RWPE2 (cell line): ENCODE results near the gene NEMP1.

Source experiments
- ATAC-seq: fragments of 200-7000 bp; cut with Tn5 transposase; 3 replicates; pipeline ENCODE4 v1.9.1; 2021; ENCODE audit warnings: low read depth
- DNase-seq: peaks from one replicate; pipeline ENCODE4 v3.0.0-alpha.2; 2020; ENCODE audit warnings: low spot score
- H3K27ac ChIP-seq: fragments of 450-650 bp; 2 replicates; pipeline ENCODE4 v1.5.1; 2017; ENCODE audit warnings: mild to moderate bottlenecking; ENCODE audit not compliant: poor library complexity, severe bottlenecking
- H3K27me3 ChIP-seq: fragments of 250-450 bp; sonication (Bioruptor Pico); 2 replicates; pipeline ENCODE4 v1.5.1; 2021; ENCODE audit warnings: mild to moderate bottlenecking, moderate library complexity; ENCODE audit not compliant: insufficient read depth, poor library complexity, severe bottlenecking
- H3K36me3 ChIP-seq: fragments of 250-450 bp; sonication (Bioruptor Pico); 2 replicates; pipeline ENCODE4 v1.5.1; 2020; ENCODE audit warnings: low read depth, mild to moderate bottlenecking, moderate library complexity
- H3K4me1 ChIP-seq: fragments of 250-450 bp; sonication (Bioruptor Pico); 2 replicates; pipeline ENCODE4 v1.5.1; 2021; ENCODE audit warnings: mild to moderate bottlenecking, moderate library complexity; ENCODE audit not compliant: insufficient read depth, poor library complexity, severe bottlenecking
- H3K4me3 ChIP-seq: fragments of 250-450 bp; sonication (Bioruptor Pico); 2 replicates; pipeline ENCODE4 v1.5.1; 2021; ENCODE audit warnings: mild to moderate bottlenecking, moderate library complexity; ENCODE audit not compliant: severe bottlenecking
- H3K9me3 ChIP-seq: fragments of 250-450 bp; sonication (Bioruptor Pico); 2 replicates; pipeline ENCODE4 v1.5.1; 2021; ENCODE audit warnings: mild to moderate bottlenecking, moderate library complexity; ENCODE audit not compliant: severe bottlenecking
- TF ChIP-seq, protein P1 (sequence below): fragments of 450-650 bp; IDR thresholded peaks from one replicate; pipeline ENCODE4 v1.5.1; 2017; ENCODE audit warnings: mild to moderate bottlenecking, moderate library complexity; ENCODE audit not compliant: poor library complexity, severe bottlenecking

NEMP1 gene, protein sequence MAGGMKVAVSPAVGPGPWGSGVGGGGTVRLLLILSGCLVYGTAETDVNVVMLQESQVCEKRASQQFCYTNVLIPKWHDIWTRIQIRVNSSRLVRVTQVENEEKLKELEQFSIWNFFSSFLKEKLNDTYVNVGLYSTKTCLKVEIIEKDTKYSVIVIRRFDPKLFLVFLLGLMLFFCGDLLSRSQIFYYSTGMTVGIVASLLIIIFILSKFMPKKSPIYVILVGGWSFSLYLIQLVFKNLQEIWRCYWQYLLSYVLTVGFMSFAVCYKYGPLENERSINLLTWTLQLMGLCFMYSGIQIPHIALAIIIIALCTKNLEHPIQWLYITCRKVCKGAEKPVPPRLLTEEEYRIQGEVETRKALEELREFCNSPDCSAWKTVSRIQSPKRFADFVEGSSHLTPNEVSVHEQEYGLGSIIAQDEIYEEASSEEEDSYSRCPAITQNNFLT

DNA sequence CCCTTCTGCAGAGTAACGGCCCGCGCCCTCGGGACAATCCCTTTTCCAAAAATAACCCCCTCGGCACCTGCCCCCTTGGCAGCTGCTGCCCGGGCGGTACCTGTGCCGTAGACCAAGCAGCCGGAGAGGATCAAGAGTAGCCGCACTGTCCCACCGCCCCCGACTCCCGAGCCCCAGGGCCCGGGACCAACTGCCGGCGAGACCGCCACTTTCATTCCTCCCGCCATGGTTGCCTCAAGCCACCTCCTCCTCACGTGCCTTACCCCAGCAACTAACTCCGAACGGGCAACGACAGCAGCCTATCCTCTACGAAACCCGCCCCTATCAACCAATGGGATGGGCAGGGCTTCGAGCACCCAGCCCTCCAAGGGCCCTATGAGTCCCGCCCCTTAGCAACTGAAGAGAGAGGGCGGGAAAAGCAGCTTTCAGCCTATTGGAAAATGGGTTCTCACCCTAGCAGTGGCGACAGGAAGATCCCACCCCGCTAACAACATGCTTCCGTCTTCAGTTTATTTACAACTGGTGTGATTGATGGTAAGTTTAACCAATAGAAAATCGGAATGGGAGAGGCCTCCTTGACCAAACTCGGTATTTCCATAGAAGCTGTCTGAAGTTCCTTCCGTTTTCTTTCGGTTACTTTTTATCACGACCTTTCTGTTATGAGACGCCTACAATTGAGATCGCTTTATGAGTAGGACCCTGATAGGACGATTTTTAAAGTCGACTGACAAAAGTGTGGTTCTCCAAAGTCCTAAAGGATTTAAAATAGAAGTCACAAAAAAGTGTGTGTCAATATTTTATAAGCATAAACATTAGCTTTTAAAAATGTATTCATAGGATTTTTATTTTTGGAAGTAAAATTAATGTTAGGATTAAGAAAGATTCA is at the start of gene NEMP1:
Gene NEMP1 (minus strand): TSS at position 273 of the 886 bp plus-strand sequence. CDS start 46 bp downstream, at position 227.
- DNase-seq (peak; percentile 98), ATAC-seq (peak; percentile 98)
- Histone ChIP-seq H3K4me1 (peaks cover 3% of the 10 kb centered on the region), H3K36me3 (peaks cover 13% of the 10 kb centered on the region), H3K27ac (peak within 1 kb of the TSS; percentile 60), H3K27me3 (no peaks in the 10 kb centered on the region), H3K4me3 (peak within 1 kb of the TSS; percentile 72), H3K9me3 (no peaks in the 10 kb centered on the region)
- TF ChIP-seq, protein P1, sequence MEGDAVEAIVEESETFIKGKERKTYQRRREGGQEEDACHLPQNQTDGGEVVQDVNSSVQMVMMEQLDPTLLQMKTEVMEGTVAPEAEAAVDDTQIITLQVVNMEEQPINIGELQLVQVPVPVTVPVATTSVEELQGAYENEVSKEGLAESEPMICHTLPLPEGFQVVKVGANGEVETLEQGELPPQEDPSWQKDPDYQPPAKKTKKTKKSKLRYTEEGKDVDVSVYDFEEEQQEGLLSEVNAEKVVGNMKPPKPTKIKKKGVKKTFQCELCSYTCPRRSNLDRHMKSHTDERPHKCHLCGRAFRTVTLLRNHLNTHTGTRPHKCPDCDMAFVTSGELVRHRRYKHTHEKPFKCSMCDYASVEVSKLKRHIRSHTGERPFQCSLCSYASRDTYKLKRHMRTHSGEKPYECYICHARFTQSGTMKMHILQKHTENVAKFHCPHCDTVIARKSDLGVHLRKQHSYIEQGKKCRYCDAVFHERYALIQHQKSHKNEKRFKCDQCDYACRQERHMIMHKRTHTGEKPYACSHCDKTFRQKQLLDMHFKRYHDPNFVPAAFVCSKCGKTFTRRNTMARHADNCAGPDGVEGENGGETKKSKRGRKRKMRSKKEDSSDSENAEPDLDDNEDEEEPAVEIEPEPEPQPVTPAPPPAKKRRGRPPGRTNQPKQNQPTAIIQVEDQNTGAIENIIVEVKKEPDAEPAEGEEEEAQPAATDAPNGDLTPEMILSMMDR = no peak

DNA sequence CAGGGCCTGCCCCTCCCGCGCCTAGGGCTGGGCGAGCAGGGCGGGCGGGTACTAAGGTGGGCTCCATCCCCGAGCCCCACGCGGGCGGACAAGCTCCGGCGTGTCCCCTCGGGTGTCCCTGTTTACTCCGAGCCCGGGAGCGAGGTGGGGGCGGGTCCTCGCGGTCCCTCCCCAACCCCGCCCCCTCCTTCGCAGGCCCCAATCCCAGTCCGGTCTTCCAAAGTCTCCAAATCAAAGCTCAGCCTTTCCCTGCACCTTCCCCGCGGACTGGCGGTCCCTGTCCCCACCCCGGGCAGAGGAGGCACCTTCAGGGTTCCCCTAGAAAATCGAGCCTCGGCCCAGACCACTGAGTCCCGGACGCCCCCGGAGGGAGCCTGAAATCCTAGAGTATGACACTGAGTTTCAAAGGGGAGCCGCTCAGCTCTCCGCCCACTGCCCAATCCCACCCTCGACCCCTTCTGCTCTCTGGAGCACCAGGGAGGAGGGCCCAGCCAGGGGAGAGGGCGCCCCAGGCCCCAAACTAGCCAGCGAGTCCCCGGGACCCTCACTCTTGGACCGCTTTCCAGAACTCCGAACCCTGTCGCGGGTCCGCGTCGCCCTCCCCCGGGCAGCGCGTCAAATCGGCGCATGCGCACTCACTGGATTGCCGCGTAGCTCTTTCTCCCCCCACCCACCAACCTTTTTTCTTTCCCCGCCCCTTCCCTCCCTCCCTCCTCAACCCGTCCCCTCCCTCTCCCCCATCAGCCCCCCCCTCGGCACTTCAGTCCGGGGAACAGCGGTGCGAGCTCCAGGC is 49.3 kb upstream of the NEMP1 start, which contains the start of gene LRP1:
Gene LRP1 (plus strand): TSS at position 758 of the 793 bp plus-strand sequence. CDS start 482 bp downstream, outside the sequence.
- Histone ChIP-seq H3K9me3 (no peaks in the 10 kb centered on the region), H3K27ac (peak within 1 kb of the TSS; percentile 62), H3K36me3 (no peaks in the 10 kb centered on the region), H3K4me1 (peaks cover 3% of the 10 kb centered on the region), H3K4me3 (peak within 1 kb of the TSS; percentile 82), H3K27me3 (no peaks in the 10 kb centered on the region)
- ATAC-seq = peak; percentile 73
- peak; percentile 83 for DNase-seq
- TF ChIP-seq, protein P1 = no peak

DNA sequence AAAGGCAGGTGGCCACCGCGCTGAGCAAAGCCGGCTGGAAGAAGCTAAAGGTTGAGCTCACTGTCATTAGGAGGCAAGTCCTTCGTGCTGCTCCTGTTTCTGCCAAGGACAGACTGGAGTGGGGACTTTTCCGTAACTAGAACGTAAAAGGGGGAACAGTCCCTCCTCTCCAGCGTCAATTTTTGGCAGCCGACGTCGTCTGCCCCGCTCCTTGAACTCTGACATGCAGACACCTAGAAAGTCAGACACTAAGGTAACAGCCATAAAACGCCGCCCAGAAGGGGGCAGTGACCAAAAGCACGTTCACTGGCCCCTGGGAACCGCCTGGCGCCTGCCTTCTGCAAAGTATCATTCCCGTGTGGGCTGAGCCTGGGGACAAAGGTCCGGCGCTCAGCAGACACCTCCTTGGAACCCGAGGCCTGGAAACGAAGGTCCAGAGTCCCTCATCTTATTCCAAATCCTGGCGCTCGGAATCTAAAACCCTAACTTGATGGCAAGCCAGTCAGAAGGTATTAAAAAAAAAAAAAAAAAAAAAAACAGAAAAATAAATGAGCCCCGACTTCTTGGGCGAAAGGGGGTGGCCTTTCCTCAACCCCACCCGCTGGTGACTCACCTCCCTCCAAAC is 48.6 kb upstream of the NEMP1 start:
- H3K9me3 ChIP-seq = no peaks in the 10 kb centered on the region
- H3K4me3 ChIP-seq = peak overlapping the region; percentile 82
- H3K4me1 ChIP-seq = peaks cover 3% of the 10 kb centered on the region
- H3K27me3 ChIP-seq = no peaks in the 10 kb centered on the region
- H3K36me3 ChIP-seq = no peaks in the 10 kb centered on the region
- H3K27ac ChIP-seq = peak overlapping the region; percentile 62
- peak; percentile 48 for ATAC-seq
- TF ChIP-seq, protein P1 = peak; percentile 51
- DNase-seq = no peak

DNA sequence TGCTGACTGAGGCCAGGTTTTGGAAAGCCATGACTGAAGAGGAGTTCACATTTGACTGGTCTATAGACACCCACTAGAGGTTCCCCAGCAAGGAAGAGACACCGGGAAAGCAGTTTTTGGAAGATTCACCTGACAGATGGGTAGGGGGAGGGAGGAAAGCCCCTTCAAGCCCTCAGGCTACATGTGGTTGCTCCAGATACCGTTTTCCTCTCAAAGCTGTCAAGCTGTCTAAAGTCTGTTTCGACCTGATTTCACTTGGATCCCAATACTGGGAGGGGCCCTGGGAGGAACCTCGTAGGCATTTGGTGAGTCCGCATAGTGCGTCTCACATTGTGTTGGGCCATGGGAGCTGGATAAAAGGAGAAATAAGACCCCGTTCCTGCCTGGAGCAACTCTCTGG is 48.0 kb upstream of the NEMP1 start:
- no peak for ATAC-seq
- H3K4me1 ChIP-seq = peaks cover 3% of the 10 kb centered on the region
- TF ChIP-seq, protein P1 = no peak

More for the DNA sequence above, 48.0 kb upstream of the NEMP1 start:
- no peaks in the 10 kb centered on the region for H3K9me3 ChIP-seq
- DNase-seq = no peak
- no peak overlapping the region for H3K4me3 ChIP-seq
- H3K36me3 ChIP-seq = no peaks in the 10 kb centered on the region
- peak overlapping the region; percentile 62 for H3K27ac ChIP-seq
- no peaks in the 10 kb centered on the region for H3K27me3 ChIP-seq
